B cell (primary cell): ENCODE results near the gene USP6. TPM values are rescaled to one million over a fixed set of nuclear protein-coding genes. Genes with fewer than 3 reads are reported as not detected.
"Not testable (repeated sequence)": the region's sequence is repeated elsewhere in the genome, so short reads cannot be mapped to it uniquely, and the experiment has no call there.

Source experiments
- ATAC-seq: fragments of 200-7000 bp; cut with Tn5 transposase; one replicate; pipeline ENCODE4 v1.10.0; 2021; ENCODE audit warnings: low read depth, mild to moderate bottlenecking, moderate number of reproducible peaks, moderate library complexity
- CTCF ChIA-PET: fragments of 350-600 bp; sonication (Branson Sonifier 250); formaldehyde crosslinking; loops from one replicate; lab custom pipeline; 2021; ENCODE audit warnings: antibody characterized with exemption, inconsistent platforms; lab: Charles Lee
- POLR2A ChIA-PET: fragments of 350-600 bp; sonication (Branson Sonifier 250); formaldehyde crosslinking; loops from one replicate; lab custom pipeline; 2021; ENCODE audit warnings: antibody characterized with exemption; lab: Charles Lee
- DNase-seq: peaks from one replicate; pipeline ENCODE4 v3.0.0; 2013
- H2AFZ ChIP-seq: 2 replicates; pipeline ENCODE4 v1.6.1; 2012; ENCODE audit warnings: mild to moderate bottlenecking, low read depth, low read length; ENCODE audit not compliant: insufficient read depth, poor library complexity, severe bottlenecking
- H3K27ac ChIP-seq, 2 donors: 1 replicate in 1 of 2; 2 replicates in 1 of 2; pipeline ENCODE4 v1.5.1; 2012 to 2013; ENCODE audit warnings: low read length in 2 of 2, mild to moderate bottlenecking in 2 of 2, moderate library complexity in 1 of 2
- H3K27me3 ChIP-seq, 4 experiments: fragments of 200-600 bp in 1 of 4; sonication (generic) in 1 of 4; replicated peaks in 1 of 4; 1 replicate in 2 of 4; 2 replicates in 2 of 4; pipeline versions ENCODE4 v1.6.1 to v1.7.0; 2013 to 2016; ENCODE audit warnings: low read length in 3 of 4, mild to moderate bottlenecking in 2 of 4, mixed read lengths in 1 of 4, moderate library complexity in 1 of 4; ENCODE audit not compliant: insufficient read depth in 4 of 4, control insufficient read depth in 3 of 4; ENCODE audit errors: control extremely low read depth in 1 of 4
- H3K36me3 ChIP-seq, 2 experiments: replicated peaks in 1 of 2; 1 replicate in 1 of 2; 2 replicates in 1 of 2; pipeline versions ENCODE4 v1.6.1 to v1.7.1; 2013; ENCODE audit warnings: low read length in 1 of 2; ENCODE audit not compliant: insufficient read depth in 2 of 2, control insufficient read depth in 1 of 2; ENCODE audit errors: control extremely low read depth in 1 of 2, extremely low read depth in 1 of 2
- H3K4me1 ChIP-seq, 2 donors: fragments of 200-600 bp in 1 of 2; sonication (generic) in 1 of 2; 1 replicate in 1 of 2; 2 replicates in 1 of 2; pipeline versions ENCODE4 v1.5.1 to v1.6.1; 2013 to 2017; ENCODE audit warnings: low read length in 2 of 2; ENCODE audit not compliant: control insufficient read depth in 2 of 2, insufficient read depth in 2 of 2
- H3K4me2 ChIP-seq: replicated peaks from 2 replicates; pipeline ENCODE3; 2012; ENCODE audit warnings: mild to moderate bottlenecking, low read depth, low read length; ENCODE audit not compliant: poor library complexity, severe bottlenecking
- H3K4me3 ChIP-seq, 5 experiments: fragments of 200-600 bp in 1 of 5; sonication (generic) in 1 of 5; 1 replicate in 3 of 5; 2 replicates in 2 of 5; pipeline versions ENCODE4 v1.5.1 to v1.7.0; 2011 to 2016; ENCODE audit warnings: low read length in 4 of 5, mild to moderate bottlenecking in 4 of 5, low read depth in 2 of 5, control low read depth in 1 of 5, moderate library complexity in 1 of 5; ENCODE audit not compliant: insufficient read depth in 1 of 5; ENCODE audit errors: control extremely low read depth in 1 of 5, extremely low read depth in 1 of 5
- H3K79me2 ChIP-seq: fragments of 200-600 bp; sonication (generic); one replicate; pipeline ENCODE4 v1.6.0; 2016; ENCODE audit warnings: low read length; ENCODE audit not compliant: control insufficient read depth, insufficient read depth
- H3K9ac ChIP-seq: fragments of 200-600 bp; sonication (generic); 2 replicates; pipeline ENCODE4 v1.6.1; 2017; ENCODE audit warnings: mild to moderate bottlenecking, low read length, moderate library complexity
- H3K9me3 ChIP-seq, 3 donors: one replicate each; pipeline versions ENCODE4 v1.6.1 to v1.7.1; 2013; ENCODE audit warnings: low read length in 2 of 3; ENCODE audit not compliant: control insufficient read depth in 2 of 3, insufficient read depth in 1 of 3; ENCODE audit errors: control extremely low read depth in 1 of 3
- H4K20me1 ChIP-seq: 2 replicates; pipeline ENCODE4 v1.6.0; 2012; ENCODE audit warnings: mild to moderate bottlenecking, low read length; ENCODE audit not compliant: insufficient read depth, control insufficient read depth, poor library complexity, severe bottlenecking
- H3K27ac Mint-ChIP-seq: one replicate; pipeline ENCODE4 v1.8.0; 2021; ENCODE audit warnings: mixed read lengths
- H3K27me3 Mint-ChIP-seq: one replicate; pipeline ENCODE4 v1.8.0; 2021; ENCODE audit warnings: mixed read lengths
- H3K4me1 Mint-ChIP-seq: one replicate; pipeline ENCODE4 v1.8.0; 2021; ENCODE audit warnings: mixed read lengths
- H3K4me3 Mint-ChIP-seq: one replicate; pipeline ENCODE4 v1.8.0; 2021; ENCODE audit warnings: mixed read lengths
- H3K9me3 Mint-ChIP-seq: one replicate; pipeline ENCODE4 v1.8.0; 2022; ENCODE audit warnings: mixed read lengths; ENCODE audit not compliant: insufficient read depth
- CTCF ChIP-seq: fragments of 200-600 bp; IDR thresholded peaks from one replicate; pipeline ENCODE4 v1.8.0; 2022; ENCODE audit warnings: antibody characterized with exemption, mild to moderate bottlenecking
- WGBS: methylation state at CpG from one replicate; pipeline ENCODE4 v1.1.5; 2013; ENCODE audit warnings: missing lambda C conversion rate; ENCODE audit not compliant: insufficient coverage; 5-methylcytosine and 5-hydroxymethylcytosine counted together
- intact Hi-C: fragments of 100-400 bp; cut with micrococcal nuclease; formaldehyde crosslinking; loops from one replicate; pipeline ENCODE4 v1.10.0; 2022
- polyA plus RNA-seq: library from polyadenylated mRNA; depleted of rRNA; stranded (reverse); fragments of >200 nt; gene quantifications from 2 replicates; pipeline ENCODE4 v1.2.3, GENCODE V29; 2012
- total RNA-seq, 2 donors: library from RNA; stranded (reverse); fragments of 120-200 nt in 1 of 2; gene quantifications; 1 replicate in 1 of 2; 2 replicates in 1 of 2; pipeline versions ENCODE4 v1.2.3 to v1.2.4, GENCODE V29; 2013 to 2022

The USP6 gene
- total and polyA plus RNA-seq, 2 donors (not counting 1 experiment from before 2014, with no cell fraction given), result 0.36 to 0.47 TPM

GRCh38 chr17:5135726-5136579 is 20.1 kb downstream of the USP6 start:
- peaks cover 3% of the 10 kb centered on the region for H3K27me3 Mint-ChIP-seq
- Histone ChIP-seq H4K20me1 (no peaks in the 10 kb centered on the region), H3K9me3 (no peaks in the 10 kb centered on the region), H2AFZ (no peak overlapping the region), H3K4me3 (no peak overlapping the region), H3K4me2 (no peak overlapping the region), H3K79me2 (no peaks in the 10 kb centered on the region), H3K4me1 (no peaks in the 10 kb centered on the region), H3K36me3 (no peaks in the 10 kb centered on the region), H3K9ac (no peak overlapping the region), H3K27me3 (peaks cover 0 to 4% (median 0%) of the 10 kb centered on the region in 4 experiments), H3K27ac (no peak overlapping the region)
- no peak for TF ChIP-seq CTCF
- intact Hi-C loops, result no loop called here
- H3K9me3 Mint-ChIP-seq, result no peaks in the 10 kb centered on the region
- H3K4me3 Mint-ChIP-seq, result no peak overlapping the region
- ChIA-PET POLR2A (no interaction called here), CTCF (no interaction called here)
- H3K27ac Mint-ChIP-seq, result no peak overlapping the region
- 90% methylated on average over 13 of the region's 14 CpGs for WGBS
- no peaks in the 10 kb centered on the region for H3K4me1 Mint-ChIP-seq
- DNase-seq (no peak), ATAC-seq (no peak)

- H3K27ac ChIP-seq, intact Hi-C loops, H3K4me2 ChIP-seq, H3K27me3 Mint-ChIP-seq, H4K20me1 ChIP-seq, H3K27ac Mint-ChIP-seq, H3K36me3 ChIP-seq, H3K27me3 ChIP-seq, H3K79me2 ChIP-seq, POLR2A ChIA-PET, CTCF ChIA-PET, H3K4me3 ChIP-seq, H3K4me1 ChIP-seq, DNase-seq, H3K9ac ChIP-seq, H3K4me3 Mint-ChIP-seq, ATAC-seq, H2AFZ ChIP-seq, H3K4me1 Mint-ChIP-seq, H3K9me3 ChIP-seq, H3K9me3 Mint-ChIP-seq: not testable (repeated sequence)
- WGBS, result 92% methylated on average over 14 of the region's 14 CpGs
These were observed 21.0 kb downstream of the USP6 start for GRCh38 chr17:5136580-5137412.

GRCh38 chr17:5137511-5138197 is 21.8 kb downstream of the USP6 start:
- H3K9me3 Mint-ChIP-seq, H3K4me2 ChIP-seq, intact Hi-C loops, H3K9ac ChIP-seq, H2AFZ ChIP-seq, CTCF ChIA-PET, ATAC-seq, H3K27me3 ChIP-seq, H3K27me3 Mint-ChIP-seq, DNase-seq, H3K27ac Mint-ChIP-seq, H3K4me1 Mint-ChIP-seq, H3K36me3 ChIP-seq, H3K4me3 ChIP-seq, H3K4me1 ChIP-seq, H3K4me3 Mint-ChIP-seq, H3K27ac ChIP-seq, H3K9me3 ChIP-seq, H3K79me2 ChIP-seq, H4K20me1 ChIP-seq, POLR2A ChIA-PET: not testable (repeated sequence)
- 97% methylated on average over 11 of the region's 15 CpGs for WGBS
